Cardiac muscle cell (in vitro differentiated cells and primary cell): ENCODE results near the gene SPIRE1. TPM values are rescaled to one million over a fixed set of nuclear protein-coding genes. Genes with fewer than 3 reads are reported as not detected.
A peak's percentile ranks its signal among the peaks of the same experiment; 100 is the strongest.

Source experiments
- DNase-seq, 2 donors: peaks; one replicate each; pipeline versions ENCODE4 v3.0.0 to v3.0.0-alpha.2; 2010 to 2017; ENCODE audit warnings: low read depth in 1 of 2, low spot score in 1 of 2
- H3K27ac ChIP-seq: fragments of 200-600 bp; sonication (generic); 2 replicates; pipeline ENCODE4 v1.5.1; 2016
- H3K27me3 ChIP-seq: fragments of 200-600 bp; sonication (generic); 2 replicates; pipeline ENCODE4 v1.6.0; 2016; ENCODE audit warnings: control low read depth
- H3K36me3 ChIP-seq: fragments of 200-600 bp; sonication (generic); 2 replicates; pipeline ENCODE4 v1.5.1; 2016; ENCODE audit warnings: control low read depth
- H3K4me1 ChIP-seq: fragments of 200-600 bp; sonication (generic); 2 replicates; pipeline ENCODE4 v1.8.1; 2017; ENCODE audit warnings: low read depth, mild to moderate bottlenecking, mixed run types
- H3K4me3 ChIP-seq: fragments of 200-600 bp; sonication (generic); 2 replicates; pipeline ENCODE4 v1.5.1; 2016; ENCODE audit warnings: mild to moderate bottlenecking
- H3K9me3 ChIP-seq: fragments of 200-600 bp; sonication (generic); 2 replicates; pipeline ENCODE4 v1.5.1; 2017; ENCODE audit warnings: low read depth, mild to moderate bottlenecking, control low read depth
- CTCF ChIP-seq: IDR thresholded peaks from 2 replicates; pipeline ENCODE4 v1.5.1; 2012; ENCODE audit warnings: low read depth, mild to moderate bottlenecking, low read length
- polyA plus RNA-seq: library from polyadenylated mRNA; unstranded; fragments of >200 nt; fragmentation: Nextera tagmentation; extraction: Ambion mirVana; gene quantifications from 2 replicates; pipeline ENCODE4 v1.2.1, GENCODE V29; 2016
- total RNA-seq: library from RNA; depleted of rRNA; stranded (reverse); fragments of >200 nt; gene quantifications from 2 replicates; pipeline ENCODE4 v1.2.3, GENCODE V29; 2016

SPIRE1 gene
- total and polyA plus RNA-seq, 2 experiments from 2014 or later: 17.8 to 19.6 TPM

GRCh38 chr18:12426924-12427323 lies 231.0 kb downstream of the SPIRE1 start:
- DNase-seq: no peak
- H3K4me1 ChIP-seq: no peaks in the 10 kb centered on the region
- no peak for TF ChIP-seq CTCF
- no peak overlapping the region for H3K27ac ChIP-seq
- H3K4me3 ChIP-seq: no peak overlapping the region
- no peaks in the 10 kb centered on the region for H3K36me3 ChIP-seq
- no peaks in the 10 kb centered on the region for H3K9me3 ChIP-seq
- no peaks in the 10 kb centered on the region for H3K27me3 ChIP-seq

GRCh38 chr18:12424252-12424651 lies 233.7 kb downstream of the SPIRE1 start:
- no peak for TF ChIP-seq CTCF
- H3K27ac ChIP-seq: no peak overlapping the region
- H3K27me3 ChIP-seq: no peaks in the 10 kb centered on the region

GRCh38 chr18:12423820-12424219 lies 234.1 kb downstream of the SPIRE1 start:
- Histone ChIP-seq H3K36me3 (no peaks in the 10 kb centered on the region), H3K9me3 (no peaks in the 10 kb centered on the region)

More at GRCh38 chr18:12424252-12424651, 233.7 kb downstream of the SPIRE1 start:
- Histone ChIP-seq H3K36me3 (no peaks in the 10 kb centered on the region), H3K9me3 (no peaks in the 10 kb centered on the region), H3K4me1 (no peaks in the 10 kb centered on the region), H3K4me3 (no peak overlapping the region)
- DNase-seq: no peak

GRCh38 chr18:12423393-12423792 lies 234.5 kb downstream of the SPIRE1 start:
- Histone ChIP-seq H3K36me3 (no peaks in the 10 kb centered on the region), H3K9me3 (no peaks in the 10 kb centered on the region), H3K4me1 (no peaks in the 10 kb centered on the region), H3K27ac (no peak overlapping the region), H3K27me3 (no peaks in the 10 kb centered on the region), H3K4me3 (no peak overlapping the region)
- DNase-seq: no peak
- no peak for TF ChIP-seq CTCF

More at GRCh38 chr18:12423820-12424219, 234.1 kb downstream of the SPIRE1 start:
- DNase-seq: peak in 1 of 2 donors; percentile 29
- no peaks in the 10 kb centered on the region for H3K4me1 ChIP-seq
- no peak overlapping the region for H3K27ac ChIP-seq
- no peaks in the 10 kb centered on the region for H3K27me3 ChIP-seq
- no peak for TF ChIP-seq CTCF
- no peak overlapping the region for H3K4me3 ChIP-seq

GRCh38 chr18:12422936-12423335 lies 235.0 kb downstream of the SPIRE1 start:
- H3K4me1 ChIP-seq: no peaks in the 10 kb centered on the region
- H3K27ac ChIP-seq: no peak overlapping the region
- TF ChIP-seq CTCF: no peak
- H3K27me3 ChIP-seq: no peaks in the 10 kb centered on the region
- H3K36me3 ChIP-seq: no peaks in the 10 kb centered on the region
- H3K9me3 ChIP-seq: no peaks in the 10 kb centered on the region
- no peak overlapping the region for H3K4me3 ChIP-seq
- no peak for DNase-seq

GRCh38 chr18:12421732-12422131 lies 236.2 kb downstream of the SPIRE1 start:
- no peaks in the 10 kb centered on the region for H3K27me3 ChIP-seq
- H3K4me3 ChIP-seq: no peak overlapping the region
- no peaks in the 10 kb centered on the region for H3K4me1 ChIP-seq
- H3K36me3 ChIP-seq: no peaks in the 10 kb centered on the region
- no peak overlapping the region for H3K27ac ChIP-seq
- TF ChIP-seq CTCF: no peak
- H3K9me3 ChIP-seq: no peaks in the 10 kb centered on the region
- no peak for DNase-seq
